CD4-positive, alpha-beta T cell treated with Interleukin-12 subunit alpha and Interleukin-12 subunit beta, for 1 hour (primary cell): Measurements from ENCODE around the gene TP53I13.

Source experiments
- DNase-seq: peaks from one replicate; pipeline ENCODE4 v3.0.0-alpha.2; 2020

The TP53I13 gene

DNA sequence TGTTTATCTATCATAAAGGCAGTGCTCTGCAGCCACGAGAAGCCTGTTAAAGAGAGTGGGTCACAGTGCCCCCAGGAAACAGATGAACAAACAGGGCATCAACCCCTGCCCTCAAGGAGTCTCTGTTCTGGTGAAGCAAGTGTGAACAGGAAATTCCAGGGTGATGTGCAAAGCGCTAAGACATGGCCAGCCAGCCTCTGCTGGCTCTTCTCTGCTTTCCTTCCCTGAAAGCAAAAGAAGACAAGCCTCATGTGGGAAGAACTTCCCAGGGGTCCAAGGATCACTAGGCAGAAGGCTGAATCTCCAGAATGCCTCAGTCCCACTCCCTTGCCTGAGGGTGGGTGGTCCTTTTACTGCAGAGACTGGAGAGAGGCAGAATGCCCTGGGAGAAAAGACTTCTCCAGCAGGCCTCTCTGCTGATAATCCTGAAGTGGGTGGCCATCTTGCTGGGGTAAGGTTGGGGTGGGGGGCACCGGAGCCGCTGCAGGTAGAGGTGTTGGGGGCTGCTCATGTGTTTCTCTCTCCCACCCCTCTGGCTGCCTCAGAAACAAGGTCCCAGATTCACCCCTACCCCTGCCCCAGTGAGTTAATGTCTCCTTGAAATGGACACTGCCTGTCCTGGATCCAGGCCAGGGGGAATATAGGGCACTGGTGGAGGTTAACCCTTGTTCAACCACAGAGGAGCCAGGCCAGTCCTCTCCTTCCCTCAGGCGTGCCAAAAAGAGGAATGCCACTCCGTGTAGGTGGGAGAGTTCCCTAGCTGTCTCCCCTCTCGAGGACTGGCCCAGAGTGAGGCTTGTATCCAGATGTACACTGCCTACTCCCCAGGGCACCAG, 26.8 kb downstream of the TP53I13 start:
- no peak for DNase-seq

DNA sequence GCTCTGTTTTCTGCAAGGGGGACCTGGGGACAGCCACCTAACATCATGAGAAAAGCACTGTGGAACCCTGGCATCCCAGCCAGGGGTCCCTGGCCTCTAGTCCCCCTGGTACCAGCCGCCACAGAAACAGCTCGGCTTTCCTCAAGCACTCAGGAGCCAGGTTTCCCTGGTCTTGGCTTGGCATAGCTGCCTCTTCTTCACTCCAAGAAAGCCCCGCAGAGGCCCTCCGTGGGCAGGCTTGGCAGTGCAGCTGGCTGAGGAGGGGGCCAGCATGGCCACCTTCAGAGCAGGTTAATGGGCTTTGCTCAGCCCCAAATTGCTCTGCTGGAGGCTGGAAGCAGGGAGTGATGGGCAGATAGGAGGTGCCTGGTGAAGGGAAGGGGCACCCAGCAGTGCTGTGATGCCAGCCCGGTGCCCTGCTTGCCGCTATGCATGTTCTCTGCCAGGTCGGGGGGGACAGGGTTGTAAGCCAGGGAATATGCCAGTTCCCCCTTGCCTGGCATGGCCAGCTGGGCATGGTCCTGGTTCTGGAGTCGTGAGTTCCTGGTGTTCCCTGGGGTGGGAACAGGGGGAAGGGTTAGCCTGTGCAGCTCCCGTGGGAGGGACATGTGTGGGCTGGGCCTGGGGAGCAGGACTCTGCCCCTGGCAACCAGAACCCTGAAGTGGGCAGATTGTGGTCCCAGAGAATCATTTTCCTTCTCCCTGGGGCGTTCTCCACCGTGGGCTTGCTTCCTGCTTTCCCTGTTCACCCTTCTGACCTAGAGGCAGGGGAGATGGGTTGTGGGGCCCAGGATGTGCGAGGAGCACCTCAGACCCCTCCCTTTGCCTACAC, 27.7 kb downstream of the TP53I13 start:
- no peak for DNase-seq

DNA sequence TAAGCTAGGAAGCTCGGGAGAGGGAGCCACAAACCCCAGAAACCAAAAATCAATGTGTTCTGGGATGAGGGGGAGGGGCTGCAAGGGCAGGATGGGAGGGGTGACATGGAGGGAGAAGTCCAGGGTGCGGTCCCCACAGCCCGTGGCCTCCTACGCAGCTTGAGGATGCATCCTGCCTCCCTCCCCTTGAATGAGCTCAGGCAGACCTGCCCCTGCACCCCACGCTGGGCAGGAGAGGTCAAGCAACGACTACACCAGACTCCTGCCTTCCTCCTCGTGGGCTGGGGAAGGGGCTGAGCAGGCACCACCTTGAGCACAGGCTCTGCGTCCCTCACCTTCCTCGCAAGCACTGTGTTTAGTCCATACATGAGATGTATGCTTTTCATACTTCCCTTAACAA, 28.3 kb downstream of the TP53I13 start:
- no peak for DNase-seq

DNA sequence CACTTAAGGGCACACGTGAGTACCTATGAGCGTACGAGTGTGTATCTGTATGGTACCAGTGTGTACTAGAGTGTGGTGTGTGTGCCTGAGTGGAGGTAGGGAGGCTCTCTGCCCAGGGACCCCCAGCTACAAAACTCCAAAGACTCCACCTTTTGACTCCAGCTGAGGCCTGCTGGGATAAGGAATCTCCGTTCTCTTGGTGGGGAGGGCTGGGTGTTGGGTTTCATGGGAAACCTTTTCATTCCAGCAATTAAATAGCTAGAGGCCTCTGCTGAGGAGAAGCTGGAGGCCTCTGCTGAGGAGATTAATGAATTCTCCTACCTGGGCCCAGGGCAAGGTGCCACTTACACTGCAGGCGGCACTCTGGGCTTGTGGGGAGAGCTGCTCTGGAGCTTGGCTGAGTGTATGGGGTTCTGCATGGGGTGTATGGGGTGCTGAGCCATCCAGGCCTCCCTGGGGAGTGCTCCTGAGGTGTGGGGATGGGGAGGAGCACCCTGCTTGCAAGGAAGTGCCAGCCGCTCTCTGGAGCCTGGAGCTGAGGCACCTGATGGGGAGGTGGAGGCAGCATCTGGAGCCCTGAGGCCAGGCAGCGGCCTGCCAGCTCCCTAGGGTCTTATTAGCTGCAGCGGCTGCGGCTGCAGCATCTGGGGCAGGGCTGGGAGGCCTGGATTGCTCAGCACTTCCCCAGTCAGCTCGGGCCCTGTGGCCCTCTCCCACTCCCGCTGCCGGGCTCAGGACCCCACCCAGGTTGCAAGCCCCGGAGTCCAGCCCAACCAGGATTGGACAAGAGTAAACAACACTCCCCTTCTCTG, 29.1 kb downstream of the TP53I13 start:
- no peak for DNase-seq

DNA sequence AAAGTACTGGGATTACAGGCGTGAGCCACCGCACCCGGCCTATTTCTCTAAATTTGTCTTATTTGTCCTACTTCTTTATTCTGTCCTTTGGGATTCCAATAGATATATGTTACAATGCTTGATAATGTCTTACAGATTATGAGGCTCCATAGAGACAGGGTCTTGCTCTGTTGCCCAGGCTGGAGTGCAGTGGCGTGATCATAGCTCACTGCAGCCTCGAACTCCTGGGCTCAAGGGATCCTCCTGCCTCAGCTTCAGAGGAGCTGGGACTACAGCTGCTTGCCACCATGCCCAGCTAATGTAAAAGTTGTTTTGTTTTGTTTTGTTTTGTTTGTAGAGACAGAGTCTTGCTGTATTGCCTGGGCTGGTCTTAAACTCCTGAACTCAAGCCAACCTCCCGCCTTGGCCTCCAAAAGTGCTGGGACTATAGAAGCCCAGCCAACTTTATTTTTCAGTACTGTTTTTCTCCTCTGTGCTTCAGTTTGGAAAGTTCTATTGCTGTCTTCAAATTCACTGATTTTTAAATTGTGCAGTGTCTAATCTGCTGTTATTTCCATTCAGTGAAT, 34.7 kb downstream of the TP53I13 start:
- no peak for DNase-seq

DNA sequence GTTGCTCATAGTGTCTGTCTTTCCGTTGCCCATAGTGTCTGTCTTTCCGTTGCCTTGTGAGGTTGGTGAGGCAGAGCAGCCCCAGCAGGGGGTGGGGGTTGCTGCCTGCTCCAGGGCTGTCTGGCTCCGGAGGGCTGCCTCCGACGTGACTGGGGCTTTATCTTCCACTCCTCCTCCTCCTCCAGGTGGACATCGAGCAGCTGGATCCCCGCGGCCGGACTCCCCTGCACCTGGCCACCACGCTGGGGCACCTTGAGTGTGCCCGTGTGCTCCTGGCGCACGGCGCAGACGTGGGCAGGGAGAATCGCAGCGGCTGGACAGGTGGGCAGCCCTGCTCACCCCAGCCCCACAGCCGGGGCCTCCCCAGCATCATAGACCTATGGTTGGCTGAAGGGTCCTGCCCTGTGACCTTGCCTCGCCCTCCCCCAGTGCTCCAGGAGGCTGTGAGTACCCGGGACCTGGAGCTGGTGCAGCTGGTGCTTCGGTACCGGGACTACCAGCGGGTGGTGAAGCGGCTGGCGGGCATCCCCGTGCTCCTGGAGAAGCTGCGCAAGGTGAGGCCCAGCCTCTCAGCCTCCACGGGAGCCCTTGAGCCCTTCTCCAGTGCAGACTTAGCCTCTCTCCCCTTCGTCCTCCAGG, 39.2 kb downstream of the TP53I13 start:
- DNase-seq, result no peak

DNA sequence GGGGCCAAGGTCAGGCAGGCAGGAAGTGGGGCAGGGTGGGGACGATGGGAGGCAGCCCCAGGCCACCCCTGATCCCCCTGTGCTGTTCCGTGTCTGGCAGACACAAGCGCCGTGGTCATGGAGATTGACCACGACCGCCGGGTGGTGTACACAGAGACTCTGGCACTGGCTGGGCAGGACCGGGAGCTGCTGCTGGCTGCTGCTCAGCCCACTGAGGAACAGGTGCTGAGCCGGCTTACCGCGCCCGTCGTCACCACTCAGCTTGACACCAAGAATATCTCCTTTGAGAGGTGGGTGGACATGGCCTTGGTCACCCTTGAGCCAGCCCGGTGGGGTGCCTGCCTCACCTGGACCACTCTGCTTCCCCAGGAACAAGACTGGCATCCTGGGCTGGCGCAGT, 40.5 kb downstream of the TP53I13 start:
- no peak for DNase-seq

DNA sequence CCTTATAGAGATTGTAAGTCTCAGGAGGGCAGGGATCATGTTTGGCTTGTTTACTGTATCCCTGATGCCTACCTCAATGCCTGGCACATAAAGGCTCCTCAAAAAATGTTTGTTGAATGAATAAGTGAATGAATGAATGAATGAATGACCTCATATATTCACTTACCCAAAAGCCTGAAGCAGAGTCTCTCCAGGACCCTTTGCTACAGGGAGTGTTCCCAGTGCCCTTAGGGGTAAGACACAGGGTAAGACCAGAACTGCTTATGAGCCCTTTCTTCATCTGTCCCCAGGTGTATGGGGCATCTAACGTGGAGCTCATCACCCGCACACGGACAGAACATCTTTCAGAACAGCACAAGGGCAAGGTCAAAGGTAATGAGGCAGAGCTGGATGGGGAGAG, 41.9 kb downstream of the TP53I13 start:
- DNase-seq, result no peak

DNA sequence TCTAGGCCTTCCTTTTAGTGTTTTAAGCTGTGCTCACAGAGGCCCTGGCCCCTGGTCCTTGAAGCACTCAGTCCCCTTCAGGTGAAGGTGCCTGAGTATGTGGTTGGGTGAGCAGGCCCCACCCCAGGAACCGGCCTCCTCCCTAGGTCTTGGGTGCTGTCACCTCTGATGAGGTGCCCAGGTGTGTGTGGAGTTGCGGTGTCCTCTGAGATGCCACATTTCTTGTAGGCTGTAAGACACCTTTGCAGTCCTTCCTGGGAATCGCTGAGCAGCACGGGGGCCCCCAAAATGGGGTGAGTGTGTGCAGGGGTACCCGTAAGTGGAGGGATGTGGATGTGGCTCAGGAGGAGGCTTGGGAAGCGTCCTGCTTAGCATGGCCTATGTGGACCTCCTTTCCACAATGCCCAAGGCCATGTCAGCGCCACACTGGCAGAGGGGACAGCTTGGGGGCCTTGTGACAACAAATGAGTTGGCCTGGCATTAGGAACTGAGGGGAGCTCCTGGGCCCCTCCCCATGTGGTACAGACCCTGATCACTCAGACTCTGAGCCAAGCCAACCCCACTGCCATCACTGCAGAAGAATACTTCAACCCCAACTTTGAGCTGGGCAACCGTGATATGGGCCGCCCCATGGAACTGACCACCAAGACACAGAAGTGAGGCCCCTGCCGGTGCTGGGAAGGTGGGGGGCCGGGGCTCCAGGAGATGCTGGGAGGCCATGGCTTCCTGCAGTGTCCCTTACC, 43.0 kb downstream of the TP53I13 start:
- no peak for DNase-seq

DNA sequence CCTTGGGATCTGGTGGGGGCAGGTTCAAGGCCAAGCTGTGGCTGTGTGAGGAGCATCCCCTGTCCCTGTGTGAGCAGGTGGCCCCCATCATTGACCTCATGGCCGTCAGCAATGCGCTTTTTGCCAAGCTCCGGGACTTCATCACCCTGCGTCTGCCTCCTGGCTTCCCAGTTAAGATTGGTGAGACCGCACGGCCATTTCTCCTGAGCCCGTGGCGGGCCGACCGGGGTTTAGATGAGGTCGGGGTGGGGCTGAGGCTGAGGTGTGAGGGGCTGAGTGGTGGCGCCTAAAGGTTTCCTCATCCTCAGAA, 43.5 kb downstream of the TP53I13 start:
- no peak for DNase-seq

DNA sequence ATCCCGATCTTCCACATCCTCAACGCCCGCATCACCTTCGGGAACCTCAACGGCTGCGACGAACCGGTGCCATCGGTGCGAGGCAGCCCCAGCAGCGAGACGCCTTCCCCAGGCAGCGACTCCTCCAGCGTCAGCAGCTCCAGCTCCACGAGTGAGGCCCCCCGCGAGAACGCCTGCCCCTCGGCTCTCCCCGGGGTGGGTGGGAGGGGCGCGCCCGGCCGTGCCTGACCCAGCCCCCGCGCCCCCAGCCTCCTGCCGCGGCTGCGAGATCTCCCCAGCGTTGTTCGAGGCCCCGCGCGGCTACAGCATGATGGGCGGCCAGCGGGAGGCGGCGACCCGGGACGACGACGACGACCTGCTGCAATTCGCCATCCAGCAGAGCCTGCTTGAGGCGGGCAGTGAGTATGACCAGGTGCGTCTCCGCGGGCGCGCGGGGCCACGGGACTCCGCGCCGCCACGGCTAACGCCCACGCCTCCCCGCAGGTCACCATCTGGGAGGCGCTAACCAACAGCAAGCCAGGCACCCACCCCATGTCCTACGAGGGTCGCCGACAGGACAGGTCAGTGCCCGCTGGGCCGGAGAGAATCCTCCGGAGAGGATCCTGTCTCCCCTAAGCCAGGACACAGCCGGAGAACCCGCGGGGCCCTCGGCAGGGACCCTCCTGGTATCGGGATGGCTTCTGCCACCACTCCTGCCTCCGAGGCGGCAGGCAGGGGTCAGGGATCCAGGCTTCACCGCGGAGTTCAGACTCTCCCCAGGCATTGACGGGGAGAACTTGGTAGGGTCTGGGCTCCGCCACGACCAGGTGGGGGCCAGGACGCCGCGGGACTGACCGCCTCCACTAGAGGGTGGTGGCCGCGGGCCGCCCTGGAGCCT, 44.1 kb downstream of the TP53I13 start:
- no peak for DNase-seq

DNA sequence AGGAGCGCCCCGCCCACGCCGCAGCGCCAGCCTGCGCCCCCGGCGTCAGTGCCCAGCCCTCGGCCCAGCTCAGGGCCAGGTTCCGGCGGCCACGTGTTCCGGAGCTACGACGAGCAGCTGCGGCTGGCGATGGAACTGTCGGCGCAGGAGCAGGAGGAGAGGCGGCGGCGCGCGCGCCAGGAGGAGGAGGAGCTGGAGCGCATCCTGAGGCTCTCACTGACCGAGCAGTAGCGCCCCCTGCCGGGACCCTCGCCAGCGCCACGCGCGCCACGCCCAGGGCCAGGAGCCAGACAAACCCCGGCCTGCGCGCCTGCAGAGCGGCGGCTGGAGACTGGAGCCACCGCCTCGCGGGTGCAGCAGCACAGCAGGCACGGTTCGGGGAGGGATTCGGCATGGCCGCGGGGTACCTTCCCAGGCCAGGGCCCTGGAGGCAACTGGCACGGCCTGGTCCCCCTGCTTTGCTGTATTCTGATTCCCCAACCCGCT, 44.9 kb downstream of the TP53I13 start:
- DNase-seq, result peak; percentile 94

DNA sequence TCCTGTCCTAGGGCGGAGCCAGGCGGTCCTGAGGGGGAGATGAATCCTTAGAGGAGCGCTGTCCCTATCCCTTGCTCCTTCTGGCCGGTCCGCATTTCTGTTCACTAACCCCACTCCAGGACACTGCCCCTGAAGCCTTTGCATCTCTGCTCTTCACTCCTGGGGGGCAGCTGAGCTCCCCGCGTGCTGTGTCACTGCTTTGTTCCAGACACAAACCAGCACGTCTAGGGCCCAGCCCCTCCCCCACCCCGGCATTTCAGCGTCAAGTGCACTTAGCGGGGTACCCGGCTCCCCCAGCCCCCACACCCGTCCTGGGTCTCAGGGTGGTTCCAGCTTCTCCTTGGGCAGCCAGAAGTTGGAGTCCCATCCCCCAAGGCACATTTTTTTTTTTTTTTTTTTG, 45.4 kb downstream of the TP53I13 start:
- no peak for DNase-seq

DNA sequence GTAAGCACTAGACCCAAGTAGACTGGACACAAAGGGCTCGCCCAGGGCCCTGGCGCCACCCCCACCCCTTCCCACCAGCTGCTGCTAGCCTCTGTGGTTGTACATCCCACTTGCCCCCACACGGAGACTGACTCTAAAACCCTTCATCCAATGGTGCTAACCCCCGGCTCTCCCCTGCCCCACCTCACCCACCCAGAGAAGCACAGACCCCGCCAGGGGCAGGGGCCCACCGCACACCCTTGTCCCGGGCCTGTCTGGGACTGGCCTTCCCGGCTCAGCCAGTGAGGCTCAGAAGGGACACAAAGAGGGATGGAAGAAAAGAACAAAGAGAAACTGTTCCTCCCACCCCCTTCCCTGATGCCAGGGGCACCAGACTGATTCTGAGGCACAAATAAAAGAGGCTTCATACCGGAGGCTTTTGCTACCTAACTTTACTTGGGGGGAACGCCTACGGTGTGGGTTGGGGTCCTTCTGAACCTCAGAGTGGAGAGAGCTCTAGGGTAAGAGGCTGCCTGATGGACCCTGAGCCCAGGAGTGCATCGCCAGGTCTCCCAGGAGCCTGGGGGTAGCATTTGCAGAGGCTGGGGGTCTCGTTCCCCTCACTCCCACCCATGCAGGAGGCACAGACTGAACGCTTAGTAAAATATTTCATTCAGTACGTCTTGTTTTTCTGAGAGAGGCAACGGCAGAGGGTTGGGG, 46.0 kb downstream of the TP53I13 start:
- no peak for DNase-seq

DNA sequence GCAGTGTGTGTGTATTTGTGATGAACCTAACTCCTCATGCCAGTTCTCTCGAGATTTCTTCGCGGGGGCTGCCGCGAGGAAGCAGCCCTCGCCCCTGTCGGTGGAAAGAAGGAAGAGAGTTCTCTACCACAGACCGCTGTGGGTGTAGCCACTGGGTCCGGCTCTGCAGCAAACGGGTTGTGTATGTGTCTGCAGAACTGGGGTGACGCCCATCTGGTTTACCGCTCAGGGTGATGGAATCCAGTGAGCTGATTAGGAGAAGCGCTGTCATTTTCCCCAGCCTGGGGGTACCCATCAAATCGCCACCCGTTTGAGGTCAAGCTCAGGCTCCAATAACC, 46.5 kb downstream of the TP53I13 start:
- peak; percentile 81 for DNase-seq

DNA sequence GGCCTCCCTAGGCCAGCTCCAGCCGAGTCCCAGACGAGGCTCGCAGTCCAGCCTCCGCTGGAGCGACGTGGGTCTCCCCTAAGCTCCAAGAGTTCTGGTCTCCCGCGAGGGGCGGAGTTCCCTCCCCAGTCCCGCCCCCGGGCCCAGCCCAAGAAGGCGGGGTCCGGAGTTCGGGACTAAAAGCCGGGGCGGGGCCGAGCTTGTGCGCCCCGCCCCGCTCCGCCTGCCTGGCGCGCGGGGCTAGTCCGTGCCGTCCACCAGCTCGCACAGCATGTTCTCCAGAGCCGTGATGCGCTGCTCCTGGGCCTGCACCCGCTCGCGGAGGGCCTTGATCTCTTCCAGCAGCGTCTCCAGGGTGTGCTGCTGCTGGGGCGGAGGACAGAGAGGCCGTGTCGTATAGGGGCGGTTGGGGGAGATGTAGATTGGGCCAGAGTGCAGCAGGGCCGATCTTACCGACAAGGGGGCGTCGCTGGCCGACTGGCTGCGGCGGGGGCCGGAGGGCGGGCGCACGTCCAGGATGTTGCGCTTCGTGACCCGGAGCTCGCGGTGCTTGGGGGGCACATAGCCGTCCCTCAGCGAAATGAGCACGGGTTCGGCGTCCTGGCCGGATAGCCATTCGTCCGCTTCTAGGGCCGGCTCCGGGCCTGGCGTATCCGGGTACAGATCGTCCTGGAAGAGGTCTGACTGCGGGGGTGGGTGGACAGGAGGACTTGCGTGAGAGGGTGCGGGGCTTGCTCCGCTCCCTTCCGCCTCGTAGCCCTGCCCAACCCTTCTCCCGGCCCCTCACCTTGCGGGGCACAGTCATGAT, 47.2 kb downstream of the TP53I13 start:
- peak; percentile 89 for DNase-seq

DNA sequence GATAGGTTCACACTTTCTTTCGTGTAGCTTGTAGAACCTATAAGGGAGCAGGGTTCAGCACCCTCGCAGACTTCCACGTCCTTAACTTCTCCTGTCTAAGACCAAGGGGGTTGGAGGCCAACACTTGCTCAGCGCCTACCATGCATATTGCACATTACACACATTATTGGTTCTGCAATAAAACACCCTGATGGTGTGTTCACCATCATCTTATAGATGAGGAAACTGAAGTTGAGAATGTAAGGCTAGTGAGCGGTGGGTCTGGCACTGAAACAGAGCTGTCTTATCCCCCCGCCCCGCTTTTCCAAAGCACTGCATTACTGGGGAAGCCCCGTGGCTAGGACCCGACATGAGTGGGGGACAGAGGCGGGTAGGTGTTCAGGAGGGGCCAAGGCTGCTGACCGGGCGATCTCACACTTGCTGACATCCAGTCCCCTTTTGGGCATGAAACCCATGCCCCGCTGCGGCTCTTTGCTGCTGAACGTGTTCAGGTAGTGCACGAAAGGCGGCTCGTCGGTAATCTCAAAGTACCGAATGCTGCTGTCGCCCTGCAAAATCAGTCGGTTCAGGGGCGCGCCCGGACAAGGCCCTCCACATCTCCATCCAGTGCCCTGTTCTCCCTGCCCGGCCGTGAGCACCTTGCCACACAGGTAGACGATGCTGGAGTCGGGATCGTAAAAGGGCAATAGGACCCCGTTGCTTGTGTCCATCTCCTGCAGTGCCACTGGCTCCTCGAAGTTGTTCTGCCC, 48.0 kb downstream of the TP53I13 start:
- no peak for DNase-seq

DNA sequence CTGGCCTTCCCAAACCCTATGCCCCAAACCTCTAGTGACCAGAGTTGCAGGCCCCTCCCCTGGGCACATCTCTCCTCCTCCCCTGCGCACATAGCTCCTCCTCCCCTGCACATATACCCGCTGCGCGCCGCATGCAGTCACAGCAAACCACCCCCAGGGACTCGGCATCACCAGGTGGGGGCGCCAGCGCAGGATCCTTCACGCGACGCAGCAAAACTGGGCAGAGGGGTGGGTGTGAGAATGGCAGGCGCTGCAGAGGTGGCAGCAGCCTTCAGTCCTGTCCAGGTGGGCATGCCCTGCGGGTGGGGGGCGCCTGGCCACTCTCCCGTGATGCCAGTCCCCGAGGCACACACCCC, 48.6 kb downstream of the TP53I13 start:
- DNase-seq, result peak; percentile 93
